Measurements from ENCODE around the gene P4HB.

The P4HB gene

DNA sequence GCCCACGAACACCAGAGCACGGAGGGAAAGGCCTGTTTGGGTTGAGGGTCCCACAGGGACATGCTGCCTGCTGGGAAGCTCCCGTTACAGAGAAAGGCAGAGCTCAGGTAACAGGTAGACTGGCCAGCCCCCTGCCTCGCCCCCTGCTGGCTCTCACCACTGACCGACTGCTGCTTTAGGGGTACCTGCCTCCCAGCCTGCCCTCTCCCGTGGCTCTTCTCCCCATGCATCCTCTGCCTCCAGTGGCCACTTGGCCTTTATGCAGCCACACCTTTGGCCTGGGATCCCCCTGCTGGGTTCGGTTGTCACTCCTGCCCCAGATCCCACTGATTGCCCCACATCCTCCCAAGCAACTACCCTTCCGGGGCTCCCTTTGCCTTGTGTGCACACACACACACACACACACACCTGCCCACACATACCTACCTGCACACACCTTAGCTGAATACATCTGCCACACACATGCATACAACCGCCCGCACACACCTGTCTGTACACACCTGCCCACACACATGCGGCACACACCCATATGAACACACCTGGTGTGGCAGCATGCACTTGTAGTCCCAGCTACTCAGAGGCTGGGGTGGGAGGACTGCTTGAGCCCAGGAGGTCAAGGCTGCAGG, 34.4 kb downstream of the P4HB start:
- DNase-seq, result no peak

DNA sequence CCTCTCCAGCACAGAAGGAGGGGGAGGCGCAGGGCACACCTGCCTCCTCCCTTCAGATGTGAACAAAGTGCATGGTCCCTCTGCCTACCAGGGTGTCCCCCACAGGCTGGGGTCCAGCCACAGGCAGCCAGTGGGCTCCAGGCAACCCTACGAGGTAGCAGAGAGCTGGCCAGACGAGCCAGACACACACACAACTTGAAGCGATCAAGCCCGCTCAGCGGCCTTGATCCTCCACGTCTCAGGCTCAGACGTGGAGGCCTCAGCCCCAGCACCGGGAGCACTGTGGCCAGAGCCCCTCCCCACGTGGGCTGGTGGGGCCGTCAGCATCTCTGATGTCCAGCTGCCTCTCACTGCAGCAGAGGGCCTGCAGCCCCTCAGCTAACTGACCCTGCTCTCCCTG, 35.7 kb downstream of the P4HB start:
- no peak for DNase-seq

DNA sequence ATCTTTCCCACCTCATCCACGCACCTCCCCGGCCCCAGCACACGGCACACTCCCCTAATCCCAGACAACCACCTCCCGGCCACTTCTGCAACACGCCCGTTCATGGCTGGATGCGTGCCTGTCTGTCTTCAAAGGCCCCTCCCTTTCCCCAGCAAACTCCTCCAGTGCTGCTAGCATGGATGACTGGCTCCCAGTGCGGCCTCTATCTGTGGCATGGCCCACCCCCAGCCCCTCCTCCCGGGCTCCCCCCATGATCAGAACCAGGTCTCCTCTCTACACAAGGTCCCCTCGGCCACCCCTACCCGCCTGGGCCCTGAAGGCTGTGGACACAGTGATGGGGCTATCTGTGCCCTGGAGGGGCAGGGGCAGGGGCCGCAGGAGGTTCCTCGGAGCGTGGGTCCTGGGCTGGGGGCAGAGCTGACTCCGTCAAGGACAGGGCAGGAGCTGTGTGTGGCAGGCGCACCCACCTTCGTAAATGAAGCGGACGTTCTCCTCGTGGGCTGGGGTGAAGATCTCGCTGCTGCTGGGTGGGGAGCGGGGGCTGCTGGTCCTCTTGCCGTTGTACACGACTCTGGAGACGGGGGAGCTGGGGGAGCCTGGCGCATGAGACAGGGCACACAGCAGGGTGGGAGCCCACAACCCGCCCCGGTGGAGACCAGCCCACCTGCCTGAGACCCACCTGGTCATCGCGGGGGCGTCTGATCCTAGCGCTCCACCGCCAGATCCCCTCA, 36.4 kb downstream of the P4HB start:
- no peak for DNase-seq

GRCh38 chr17:81822996-81823819, 37.1 kb downstream of the P4HB start:
- no peak for DNase-seq

- no peak for DNase-seq
Observed at GRCh38 chr17:81822312-81822637, 38.1 kb downstream of the P4HB start.

DNA sequence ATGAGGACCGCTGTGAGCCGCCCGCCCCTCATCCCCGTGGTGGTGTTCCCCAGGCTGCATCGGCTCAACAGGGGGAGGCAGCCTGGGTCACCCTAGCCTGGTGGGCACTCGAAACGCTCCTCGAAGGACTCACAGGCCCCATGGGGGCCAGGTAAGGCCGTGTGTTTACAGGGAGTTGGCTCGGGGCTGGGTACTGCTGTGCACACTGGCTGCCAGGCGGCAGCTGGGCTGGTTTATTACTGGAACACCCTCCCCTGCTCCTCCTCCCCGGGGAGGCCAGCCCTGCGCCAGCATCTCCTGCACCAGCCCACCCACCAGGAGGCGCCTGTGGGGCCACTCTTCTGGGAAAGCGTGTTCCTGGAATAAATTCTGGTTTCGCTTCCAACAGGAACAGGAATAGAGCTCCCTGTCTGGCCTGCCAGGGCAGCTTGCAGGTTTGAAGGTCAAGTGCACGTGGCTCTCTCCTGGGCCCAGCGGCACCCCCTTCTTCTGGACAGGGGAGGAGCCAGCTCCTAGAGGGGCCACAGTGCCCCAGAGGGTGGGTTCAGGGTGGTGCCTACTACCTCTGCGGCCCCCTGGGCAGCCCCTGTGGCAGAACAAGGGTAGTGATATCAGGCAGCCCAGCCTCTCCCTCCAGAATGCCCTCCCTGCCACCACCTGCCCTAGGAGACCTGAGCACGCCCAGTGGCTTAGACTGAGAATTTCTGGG, 38.6 kb downstream of the P4HB start:
- DNase-seq, result no peak

DNA sequence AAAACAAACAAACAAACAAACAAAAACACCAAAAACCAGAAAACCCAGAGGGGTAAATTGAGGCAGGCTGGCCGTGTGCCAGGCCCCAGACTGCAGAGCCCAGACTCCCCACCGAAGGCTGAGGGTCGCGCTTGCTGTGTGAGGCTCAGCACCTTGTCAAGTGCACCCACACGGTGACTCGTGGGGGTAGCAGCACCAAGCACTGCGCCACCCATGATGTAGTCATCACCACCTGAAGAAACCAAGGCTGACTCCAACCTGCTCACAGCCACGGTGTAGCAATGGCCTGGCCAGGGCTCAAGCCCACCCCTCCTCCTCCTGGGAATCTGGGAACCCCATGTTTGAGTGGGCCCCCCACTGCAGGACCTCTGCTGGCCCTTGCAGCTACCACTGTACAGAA, 39.2 kb downstream of the P4HB start:
- no peak for DNase-seq

DNA sequence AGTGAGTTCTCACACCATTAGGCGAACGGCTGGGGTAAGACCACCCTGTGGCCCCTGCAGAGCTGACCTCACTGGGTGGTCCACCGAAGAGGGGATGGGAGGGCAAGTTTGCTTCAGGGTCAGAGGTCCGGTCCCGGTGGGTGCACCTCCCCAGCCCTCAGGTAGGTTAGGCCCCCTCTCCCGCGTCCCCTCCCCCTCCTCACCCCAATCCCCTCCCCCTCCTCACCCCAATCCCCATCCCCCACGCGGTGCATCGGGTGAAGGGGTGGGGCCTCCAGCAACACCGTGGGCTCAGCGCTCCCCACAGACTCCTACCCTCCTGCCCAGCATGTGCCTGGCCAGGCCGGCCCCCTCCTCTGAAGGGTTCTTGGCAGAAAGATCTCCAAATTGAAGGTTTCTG, 40.6 kb downstream of the P4HB start:
- DNase-seq, result no peak

DNA sequence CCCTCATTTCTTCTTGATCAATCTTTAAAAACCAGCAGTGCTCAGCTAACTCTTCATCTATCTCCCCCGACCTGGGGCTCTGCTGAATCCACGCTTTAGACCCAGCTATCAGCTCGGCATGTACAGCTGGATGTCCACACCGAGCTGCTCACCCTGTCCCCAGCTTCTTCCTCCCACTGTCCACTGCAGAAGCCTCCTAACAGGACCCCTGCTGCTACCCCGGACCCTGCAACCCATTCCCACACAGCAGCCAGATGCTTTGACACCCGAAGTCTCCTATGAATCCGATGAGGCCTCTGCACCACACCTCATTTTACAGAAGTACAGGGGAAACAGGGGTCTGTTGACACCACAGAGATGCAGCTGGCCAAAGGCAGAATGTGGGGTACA, 42.6 kb downstream of the P4HB start:
- no peak for DNase-seq

GRCh38 chr17:81815646-81815986, 44.7 kb downstream of the P4HB start:
- no peak for DNase-seq

GRCh38 chr17:81814748-81815645, 45.3 kb downstream of the P4HB start:
- DNase-seq, result no peak

DNA sequence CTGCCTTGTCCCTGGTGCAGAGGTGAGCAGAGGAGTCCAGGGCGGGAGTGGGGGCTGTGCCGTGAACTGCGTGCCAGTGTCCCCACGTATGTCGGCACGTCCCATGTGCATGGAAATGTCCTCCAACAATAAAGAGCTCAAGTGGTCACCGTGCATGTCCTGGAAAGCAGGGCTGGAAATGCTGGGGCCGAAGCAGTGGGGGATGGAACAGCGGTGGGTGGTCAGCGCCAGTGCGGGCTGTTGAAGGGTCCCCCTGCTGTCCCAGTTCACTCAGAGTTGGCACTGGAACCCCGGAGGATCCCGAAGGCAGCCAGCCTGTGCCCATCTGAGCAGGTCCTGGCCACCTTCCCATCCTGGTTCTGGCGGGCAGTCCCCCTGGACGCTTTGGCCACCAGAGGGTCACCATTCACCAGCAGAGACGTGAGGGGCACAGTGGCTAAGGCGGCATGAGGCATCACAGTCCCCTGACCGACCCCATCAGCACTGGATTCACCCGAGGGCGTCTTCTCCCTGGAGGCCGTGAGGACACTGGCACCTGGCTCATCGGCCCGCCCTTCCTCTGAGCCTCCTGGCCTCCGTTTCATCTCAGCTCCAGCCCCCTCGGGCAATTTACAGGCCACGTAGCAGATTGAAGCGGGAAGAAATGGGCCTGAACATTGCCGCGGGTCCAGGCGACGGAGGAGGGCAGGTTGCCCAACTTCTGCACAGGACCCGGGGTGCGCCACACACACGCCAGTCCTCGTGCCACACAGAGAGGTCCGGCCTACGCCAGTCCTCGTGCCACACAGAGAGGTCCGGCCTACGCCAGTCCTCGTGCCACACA, 46.3 kb downstream of the P4HB start:
- DNase-seq, result no peak

GRCh38 chr17:81813371-81813684, 47.0 kb downstream of the P4HB start:
- no peak for DNase-seq

GRCh38 chr17:81812571-81813370, 47.6 kb downstream of the P4HB start:
- no peak for DNase-seq

GRCh38 chr17:81811705-81812570, 48.4 kb downstream of the P4HB start:
- DNase-seq, result no peak

DNA sequence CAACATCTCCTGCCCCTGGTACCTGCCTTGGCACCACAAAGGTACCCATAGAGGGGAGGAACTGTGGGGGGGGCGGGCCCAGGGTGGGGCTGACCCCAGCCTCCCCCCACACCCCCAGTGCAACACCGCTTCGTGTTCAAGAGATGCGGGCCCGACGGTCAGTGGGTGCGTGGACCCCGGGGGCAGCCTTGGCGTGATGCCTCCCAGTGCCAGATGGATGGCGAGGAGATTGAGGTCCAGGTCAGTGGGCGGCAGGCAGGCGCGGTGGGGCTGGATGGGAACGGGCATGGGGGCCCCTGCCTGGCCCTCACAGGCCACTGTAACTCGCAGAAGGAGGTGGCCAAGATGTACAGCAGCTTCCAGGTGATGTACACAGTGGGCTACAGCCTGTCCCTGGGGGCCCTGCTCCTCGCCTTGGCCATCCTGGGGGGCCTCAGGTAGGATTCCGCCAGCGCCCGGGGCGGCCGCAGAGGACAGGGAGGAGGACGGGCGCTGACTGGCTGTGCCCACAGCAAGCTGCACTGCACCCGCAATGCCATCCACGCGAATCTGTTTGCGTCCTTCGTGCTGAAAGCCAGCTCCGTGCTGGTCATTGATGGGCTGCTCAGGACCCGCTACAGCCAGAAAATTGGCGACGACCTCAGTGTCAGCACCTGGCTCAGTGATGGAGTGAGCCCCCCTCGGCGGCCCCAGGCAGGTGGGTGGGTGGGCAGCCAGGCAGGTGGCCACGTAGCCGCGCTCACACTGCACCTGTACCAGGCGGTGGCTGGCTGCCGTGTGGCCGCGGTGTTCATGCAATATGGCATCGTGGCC, 49.2 kb downstream of the P4HB start:
- DNase-seq, result no peak

- DNase-seq, result no peak
Observed at GRCh38 chr17:81810476-81810875, 49.9 kb downstream of the P4HB start.

DNA sequence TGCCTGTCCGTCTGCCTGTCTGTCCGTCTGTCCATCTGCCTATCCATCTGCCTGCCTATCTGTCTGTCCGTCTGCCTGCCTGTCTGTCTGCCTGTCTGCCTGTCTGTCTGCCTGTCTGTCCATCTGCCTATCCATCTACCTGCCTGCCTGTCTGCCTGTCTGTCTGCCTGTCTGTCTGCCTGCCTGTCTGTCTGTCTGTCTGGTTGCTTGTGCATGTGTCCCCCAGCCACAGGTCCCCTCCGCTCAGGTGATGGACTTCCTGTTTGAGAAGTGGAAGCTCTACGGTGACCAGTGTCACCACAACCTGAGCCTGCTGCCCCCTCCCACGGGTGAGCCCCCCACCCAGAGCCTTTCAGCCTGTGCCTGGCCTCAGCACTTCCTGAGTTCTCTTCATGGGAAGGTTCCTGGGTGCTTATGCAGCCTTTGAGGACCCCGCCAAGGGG, 50.8 kb downstream of the P4HB start:
- no peak for DNase-seq

All from T-helper 2 cell (primary cell).